Prostate gland (tissue), 2 donors: ENCODE measurements around the gene IRF2. TPM values are rescaled to one million over a fixed set of nuclear protein-coding genes. Genes with fewer than 3 reads are reported as not detected.
A peak's percentile ranks its signal among the peaks of the same experiment; 100 is the strongest.

Source experiments
- DNase-seq: peaks from one replicate; pipeline ENCODE4 v3.0.0-alpha.2; 2019; ENCODE audit warnings: low spot score
- H3K27ac ChIP-seq, 2 donors: fragments of 200-600 bp; sonication (generic); 2 replicates each; pipeline ENCODE4 v1.5.1; 2017 to 2019
- H3K27me3 ChIP-seq: fragments of 200-600 bp; sonication (generic); replicated peaks from 2 replicates; pipeline ENCODE4 v1.5.1; 2019; ENCODE audit not compliant: insufficient read depth
- H3K36me3 ChIP-seq, 2 donors: fragments of 200-600 bp; sonication (generic); 1 replicate in 1 of 2; 2 replicates in 1 of 2; pipeline versions ENCODE4 v1.5.1 to v1.8.1; 2017 to 2019
- H3K4me1 ChIP-seq: fragments of 200-600 bp; sonication (generic); replicated peaks from 2 replicates; pipeline ENCODE4 v1.5.1; 2019
- H3K4me3 ChIP-seq, 2 donors: fragments of 200-600 bp; sonication (generic); 2 replicates each; pipeline ENCODE4 v1.5.1; 2017 to 2019
- H3K9me3 ChIP-seq: fragments of 200-600 bp; sonication (generic); 2 replicates; pipeline ENCODE4 v1.5.1; 2017
- CTCF ChIP-seq, 4 experiments: fragments of 200-600 bp in 2 of 4; fragments of 450-650 bp in 2 of 4; sonication (generic) in 2 of 4; IDR thresholded peaks; 1 replicate in 3 of 4; 2 replicates in 1 of 4; pipeline ENCODE4 v1.5.1; 2016 to 2019; ENCODE audit warnings: antibody characterized with exemption in 4 of 4, mild to moderate bottlenecking in 2 of 4, moderate library complexity in 2 of 4
- POLR2A ChIP-seq: fragments of 450-650 bp; IDR thresholded peaks from one replicate; pipeline ENCODE4 v1.6.1; 2016; ENCODE audit warnings: antibody characterized with exemption, mild to moderate bottlenecking
- POLR2AphosphoS5 ChIP-seq: sonication (generic); formaldehyde crosslinking; IDR thresholded peaks from one replicate; pipeline ENCODE4 v1.6.1; 2017; ENCODE audit warnings: antibody characterized with exemption
- WGBS: methylation state at CpG from one replicate; pipeline ENCODE4 v1.1.5; 2018; 5-methylcytosine and 5-hydroxymethylcytosine counted together
- intact Hi-C: fragments of 100-400 bp; cut with DNase I; formaldehyde crosslinking; loops from one replicate; pipeline ENCODE4 v1.14.2; 2022
- total RNA-seq, 2 donors: library from RNA; depleted of rRNA; stranded (reverse); fragments of >200 nt; gene quantifications; one replicate each; pipeline ENCODE4 v1.1.0, GENCODE V29; 2016

IRF2 gene
- total RNA-seq, 2 donors from 2014 or later: 40.7 to 49.9 TPM

- H3K27ac ChIP-seq: no peak overlapping the region
- whole genome bisulfite sequencing: 95% methylated on average over 19 of the region's 19 CpGs
- H3K36me3 ChIP-seq: no peaks in the 10 kb centered on the region
- no peaks in the 10 kb centered on the region for H3K9me3 ChIP-seq
- no peak overlapping the region for H3K4me3 ChIP-seq
- no peaks in the 10 kb centered on the region for H3K27me3 ChIP-seq
- H3K4me1 ChIP-seq: peaks cover 8% of the 10 kb centered on the region
- no peak for TF ChIP-seq CTCF (IDR thresholded peaks at IDR 0.05)
- intact Hi-C loops: no loop called here
- no peak for DNase-seq
Measured at GRCh38 chr4:184351560-184352451, 122.5 kb downstream of the IRF2 start.

- H3K36me3 ChIP-seq: no peaks in the 10 kb centered on the region
- WGBS: 98% methylated on average over 5 of the region's 5 CpGs
- H3K9me3 ChIP-seq: no peaks in the 10 kb centered on the region
- no peaks in the 10 kb centered on the region for H3K27me3 ChIP-seq
- H3K27ac ChIP-seq: no peak overlapping the region
- no peak for TF ChIP-seq POLR2A
- TF ChIP-seq CTCF (IDR thresholded peaks at IDR 0.05): no peak
- TF ChIP-seq POLR2AphosphoS5: no peak
- DNase-seq: no peak
- intact Hi-C loops: no loop called here
- H3K4me3 ChIP-seq: no peak overlapping the region
- H3K4me1 ChIP-seq: peaks cover 8% of the 10 kb centered on the region
Measured at GRCh38 chr4:184350964-184351363, 123.4 kb downstream of the IRF2 start.

- Histone ChIP-seq H3K27ac (no peak overlapping the region), H3K9me3 (no peaks in the 10 kb centered on the region)
- WGBS: 91% methylated on average over 9 of the region's 9 CpGs
Measured at GRCh38 chr4:184350213-184350817, 124.0 kb downstream of the IRF2 start.

GRCh38 chr4:184349283-184350039 lies 124.9 kb downstream of the IRF2 start:
- no peak overlapping the region for H3K4me3 ChIP-seq
- DNase-seq: no peak
- TF ChIP-seq POLR2A (no peak), POLR2AphosphoS5 (no peak), CTCF (IDR thresholded peaks at IDR 0.05) (no peak)
- H3K27ac ChIP-seq: peak overlapping the region in 1 of 2 donors; percentile 68
- intact Hi-C loops: no loop called here
- peaks cover 8% of the 10 kb centered on the region for H3K4me1 ChIP-seq
- 90% methylated on average over 11 of the region's 11 CpGs for WGBS
- no peaks in the 10 kb centered on the region for H3K27me3 ChIP-seq
- no peaks in the 10 kb centered on the region for H3K36me3 ChIP-seq
- no peaks in the 10 kb centered on the region for H3K9me3 ChIP-seq

More at GRCh38 chr4:184350213-184350817, 124.0 kb downstream of the IRF2 start:
- TF ChIP-seq CTCF (IDR thresholded peaks at IDR 0.05): no peak
- TF ChIP-seq POLR2A: no peak
- no peak for DNase-seq
- Histone ChIP-seq H3K4me1 (peaks cover 8% of the 10 kb centered on the region), H3K4me3 (no peak overlapping the region), H3K27me3 (no peaks in the 10 kb centered on the region), H3K36me3 (no peaks in the 10 kb centered on the region)
- intact Hi-C loops: no loop called here
